Activated CD8-positive, alpha-beta memory T cell treated with anti-CD3 and anti-CD28 coated beads for 4 hours (primary cell): Measurements from ENCODE around the gene TNFAIP8L3.
"Not testable (repeated sequence)": the region's sequence is repeated elsewhere in the genome, so short reads cannot be mapped to it uniquely, and the experiment has no call there.

ENCODE experiments used
- DNase-seq, 2 donors: peaks; one replicate each; pipeline ENCODE4 v3.0.0-alpha.2; 2020; ENCODE audit warnings: low read depth in 2 of 2

TNFAIP8L3 gene

DNA sequence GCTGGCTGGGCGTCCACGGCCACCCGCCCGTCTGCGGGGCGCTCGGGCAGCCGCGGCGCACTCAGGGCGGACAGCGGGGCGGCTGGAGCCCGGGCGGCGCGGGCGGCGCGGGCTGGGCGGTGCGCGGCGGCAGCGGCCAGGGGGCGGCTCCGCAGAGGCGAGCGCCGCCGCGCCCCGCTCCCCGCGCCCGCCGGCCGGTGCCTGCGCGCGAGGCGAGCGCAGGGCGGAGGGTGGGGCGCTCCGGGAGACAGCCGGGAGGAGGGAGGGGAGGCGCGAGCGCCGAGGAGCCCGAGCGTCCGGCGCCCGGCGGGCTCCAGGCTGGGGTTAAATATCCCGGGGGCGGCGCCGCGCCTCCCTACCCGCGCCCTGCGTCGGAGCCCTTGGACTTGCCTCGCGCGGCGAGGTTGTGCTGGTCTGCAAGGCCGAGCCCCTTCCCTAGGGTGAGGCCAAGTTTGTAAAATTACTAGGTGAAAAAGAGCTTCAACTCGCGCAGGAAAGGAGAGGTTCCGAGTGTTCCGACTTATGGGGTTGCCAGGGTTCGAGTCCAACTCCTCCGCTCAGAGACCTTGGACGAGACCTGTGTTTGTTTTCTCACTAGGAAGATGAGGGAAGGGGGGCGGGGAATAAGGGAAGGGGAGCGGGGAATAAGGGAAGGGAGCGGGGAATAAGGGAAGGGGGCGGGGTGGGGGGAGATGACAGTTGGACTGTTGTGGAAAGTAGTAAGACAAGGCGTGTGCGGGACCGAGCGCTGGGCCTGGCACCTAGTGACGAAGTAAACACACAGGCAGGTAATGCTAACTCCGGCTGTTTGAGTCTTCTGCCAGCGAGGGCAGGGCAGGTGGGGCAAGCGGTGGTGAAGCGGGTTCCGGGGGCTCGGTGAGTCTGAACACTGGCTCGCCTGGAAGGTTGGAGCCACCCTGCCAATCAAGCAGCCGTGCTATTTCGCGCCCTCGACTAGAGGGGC lies at the start of gene TNFAIP8L3:
Gene TNFAIP8L3, minus strand, starts transcription at position 301 of the 964 bp plus-strand sequence. CDS start 311 bp downstream, outside the sequence.
- DNase-seq: no peak

DNA sequence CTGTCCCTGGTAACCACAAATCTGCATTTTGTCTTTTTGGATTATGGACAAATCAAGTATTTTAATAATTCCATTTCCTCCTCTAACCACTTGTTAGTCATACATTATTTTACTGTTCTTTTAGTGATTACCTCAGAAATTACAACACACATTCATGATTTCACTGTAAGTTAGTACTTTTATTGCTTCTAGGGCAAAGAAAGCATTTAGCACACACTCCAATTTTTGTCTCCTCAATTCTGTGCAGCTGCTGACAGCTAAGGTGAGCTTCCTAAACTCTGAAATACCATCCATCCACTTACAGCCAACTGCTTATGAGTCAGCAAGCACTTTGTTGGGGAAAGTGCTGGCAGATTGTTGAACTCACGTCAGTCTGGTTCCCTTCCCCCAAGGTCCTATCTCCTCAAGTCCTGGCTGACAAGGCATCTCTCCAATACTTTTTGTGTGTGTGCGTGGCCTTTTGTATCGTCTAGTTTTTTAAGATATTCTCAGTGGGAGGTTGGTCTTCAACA lies 49.4 kb upstream of the TNFAIP8L3 start:
- DNase-seq: no peak

DNA sequence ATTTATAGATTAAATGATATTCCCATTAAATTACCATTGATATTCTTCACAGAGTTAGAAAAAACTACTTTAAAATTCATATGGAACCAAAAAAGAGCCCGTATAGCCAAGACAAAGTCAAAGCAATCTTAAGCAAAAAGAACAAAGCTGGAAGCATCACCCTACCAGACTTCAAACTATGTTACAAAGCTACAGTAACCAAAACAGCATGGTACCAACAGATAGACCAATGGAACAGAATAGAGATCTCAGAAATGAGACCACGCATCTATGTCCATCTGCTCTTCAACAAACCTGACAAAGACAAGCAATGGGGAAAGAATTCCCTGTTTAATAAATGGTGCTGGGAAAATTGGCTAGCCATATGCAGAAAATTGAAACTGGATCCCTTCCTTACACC lies 45.6 kb upstream of the TNFAIP8L3 start:
- DNase-seq: not testable (repeated sequence)

DNA sequence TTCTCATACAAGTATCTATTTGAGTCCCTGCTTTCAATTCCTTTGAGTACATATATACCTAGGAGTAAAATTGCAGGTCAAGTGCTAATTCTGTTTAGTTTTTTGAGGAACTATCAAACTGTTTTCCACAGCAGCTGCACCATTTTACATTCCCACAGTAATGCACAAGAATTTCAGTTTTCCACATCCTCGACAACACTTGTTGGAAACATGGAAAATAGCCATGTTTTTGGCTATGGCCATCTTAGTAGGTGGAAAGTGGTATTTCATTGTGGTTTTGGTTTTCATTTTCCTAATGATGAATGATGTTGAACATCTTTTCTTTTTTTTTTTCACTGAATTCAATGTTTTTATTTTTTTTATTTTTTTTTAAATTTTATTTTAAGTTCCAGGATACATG lies 44.4 kb upstream of the TNFAIP8L3 start:
- DNase-seq: no peak

DNA sequence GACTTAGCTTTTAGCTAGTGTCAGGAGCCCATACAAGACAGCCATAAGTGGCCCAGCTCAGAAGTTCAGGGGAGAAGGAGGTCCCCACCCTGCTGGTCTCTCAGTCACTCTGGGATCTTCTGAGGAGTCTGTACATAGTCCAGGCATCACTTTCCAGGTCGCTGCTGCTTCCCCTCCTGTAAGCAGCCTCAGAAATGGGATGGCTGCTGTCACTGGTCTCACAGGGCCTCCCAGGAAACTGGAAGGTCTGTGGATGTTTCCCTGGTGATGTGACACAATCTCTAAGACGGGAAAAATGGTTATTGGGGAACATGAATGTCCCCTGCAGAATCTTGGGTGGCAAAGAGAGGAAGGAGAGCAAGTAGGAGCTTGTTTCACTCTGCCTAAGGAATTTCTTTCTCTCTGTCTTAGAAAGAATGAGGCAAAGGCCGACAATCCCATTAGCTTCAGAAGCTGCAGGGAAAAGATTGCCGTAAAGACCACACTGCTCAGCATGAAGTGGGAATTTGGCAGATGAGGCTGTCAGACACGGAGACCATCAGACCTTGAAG lies 43.2 kb upstream of the TNFAIP8L3 start:
- DNase-seq: no peak

DNA sequence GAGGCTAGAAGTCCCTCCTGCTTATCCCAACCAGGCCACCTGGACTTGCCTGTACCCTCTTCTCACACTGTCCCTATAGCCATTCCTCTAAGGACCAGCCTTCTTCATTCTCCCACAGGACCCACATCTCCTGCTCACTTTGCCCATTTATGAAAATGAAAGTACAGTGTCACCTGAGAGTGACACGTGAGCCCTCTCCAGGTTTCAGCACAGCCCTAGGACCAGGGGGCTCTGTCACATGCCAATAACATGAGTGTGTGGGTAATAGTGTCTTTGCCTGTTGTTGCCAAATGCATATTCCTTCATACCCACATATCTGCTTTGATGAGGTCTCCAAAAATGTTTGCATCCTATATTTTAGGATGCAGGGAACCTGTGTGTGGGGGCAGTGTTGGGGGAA lies 42.3 kb upstream of the TNFAIP8L3 start:
- DNase-seq: no peak

DNA sequence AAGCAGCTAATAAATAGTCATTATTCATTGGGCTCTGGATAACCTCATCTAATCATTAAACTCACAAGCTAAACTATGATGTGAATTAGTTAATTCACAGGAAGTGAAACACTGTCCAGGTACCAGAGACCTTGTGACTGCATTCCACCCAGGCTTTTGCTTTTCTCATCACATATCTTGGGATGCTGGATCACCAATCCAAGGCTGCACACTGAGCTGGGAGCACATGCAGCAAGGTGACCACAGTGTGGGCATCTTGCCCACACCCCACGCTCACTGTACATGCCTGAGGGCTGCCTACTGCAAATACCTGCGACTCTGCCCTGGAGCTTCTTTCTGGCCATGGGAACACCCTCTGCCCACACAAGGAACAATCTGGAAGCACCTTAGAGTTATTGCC lies 40.6 kb upstream of the TNFAIP8L3 start:
- DNase-seq: no peak

DNA sequence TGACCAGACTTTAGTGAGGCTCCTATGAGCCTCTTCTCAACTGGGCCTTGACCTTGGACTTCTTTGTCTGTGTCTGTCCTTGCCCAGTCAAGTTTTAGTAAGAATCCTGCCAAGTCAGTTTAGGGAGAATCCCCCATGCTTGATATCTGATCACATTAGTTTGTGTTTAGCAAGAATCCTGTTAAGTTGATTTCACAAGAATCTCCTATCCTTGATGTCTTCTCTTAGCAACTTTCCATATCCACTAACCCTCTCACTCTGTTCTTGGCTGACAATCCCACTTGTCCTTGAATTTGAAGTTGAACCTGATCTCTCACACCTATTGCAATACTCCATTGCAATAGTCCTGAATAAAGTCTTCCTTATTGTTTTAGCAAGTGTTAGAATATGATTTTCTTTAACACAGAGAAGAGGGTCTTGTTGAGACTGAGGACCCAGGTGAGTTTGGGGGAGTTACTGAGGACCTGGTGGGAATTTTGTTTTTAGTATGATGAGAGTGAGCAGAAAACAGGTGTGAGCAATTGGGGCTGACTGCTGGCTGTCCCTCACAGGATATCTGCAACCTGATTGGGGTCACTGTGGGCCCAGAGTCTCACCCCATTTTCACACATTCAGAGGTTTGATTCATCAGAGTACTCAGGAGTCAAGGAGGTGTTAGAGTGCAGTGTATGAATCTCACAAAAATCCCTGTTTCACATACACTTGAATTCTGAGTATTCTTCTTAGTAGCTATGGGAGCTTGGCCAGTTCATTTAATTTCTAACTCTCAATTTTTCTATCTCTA lies 39.9 kb upstream of the TNFAIP8L3 start:
- DNase-seq: no peak

DNA sequence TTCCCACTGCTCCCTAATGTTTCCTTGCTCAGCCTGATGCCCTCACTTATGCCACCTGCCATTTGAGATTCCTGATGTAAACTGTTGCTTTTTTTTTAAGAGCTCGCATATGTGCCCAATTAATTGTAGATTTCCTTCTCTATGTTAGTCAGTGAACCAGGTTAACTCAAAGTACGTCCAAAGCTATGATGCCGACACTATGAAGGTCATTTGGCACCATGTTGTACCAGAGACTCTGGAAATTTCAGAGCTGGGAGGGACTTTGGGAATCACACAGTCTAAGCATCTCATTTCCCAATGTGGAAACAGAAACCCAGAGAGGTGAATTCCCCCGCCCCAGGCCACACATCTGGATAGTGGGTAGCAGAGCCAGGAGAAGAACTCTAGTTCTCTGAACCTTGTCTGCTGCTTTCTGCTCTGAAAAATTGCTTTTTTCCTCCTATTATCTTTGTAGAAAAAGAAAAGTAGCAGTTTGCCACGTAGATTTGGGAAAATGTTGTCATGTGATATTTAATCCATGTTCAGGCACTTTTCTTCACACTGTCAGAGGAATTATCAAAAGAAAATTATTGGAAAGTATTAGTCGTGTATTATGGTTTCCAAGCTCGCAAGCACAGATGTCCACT lies 38.5 kb upstream of the TNFAIP8L3 start:
- no peak for DNase-seq

DNA sequence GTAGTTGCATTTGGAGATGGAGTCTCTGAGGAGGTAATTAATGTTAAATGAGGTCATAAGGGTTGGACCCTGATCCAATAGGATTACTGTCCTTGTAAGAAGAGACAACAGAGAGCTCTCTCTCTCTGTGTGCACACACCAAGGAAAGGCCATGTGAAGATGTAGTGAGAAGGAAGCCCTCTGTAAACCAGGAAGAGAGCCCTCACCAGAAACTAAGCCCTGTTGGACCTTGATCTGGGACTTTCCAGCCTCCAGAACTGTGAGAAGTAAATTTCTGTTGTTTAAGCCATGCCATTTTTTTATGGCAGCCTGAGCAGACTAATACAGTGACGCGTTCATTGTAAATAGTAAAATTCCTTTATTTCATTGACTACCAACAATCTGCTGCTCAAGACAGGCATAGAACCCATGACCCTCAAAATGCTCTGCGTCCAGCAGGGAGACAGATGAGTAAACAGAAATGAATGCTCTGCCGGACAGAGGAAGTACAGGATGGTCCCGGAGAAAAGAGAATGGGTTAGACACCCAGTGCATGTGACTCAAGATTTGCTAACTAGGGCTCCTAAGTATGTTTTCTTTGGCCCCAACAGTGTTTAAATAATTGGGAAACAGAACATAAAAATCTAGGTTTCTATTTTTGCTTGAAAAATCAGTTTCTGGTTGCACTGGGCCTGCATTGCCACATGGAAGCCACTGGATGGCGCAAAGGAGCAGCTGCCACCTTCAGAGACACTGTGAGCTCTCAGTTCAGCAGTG lies 37.9 kb upstream of the TNFAIP8L3 start:
- no peak for DNase-seq

DNA sequence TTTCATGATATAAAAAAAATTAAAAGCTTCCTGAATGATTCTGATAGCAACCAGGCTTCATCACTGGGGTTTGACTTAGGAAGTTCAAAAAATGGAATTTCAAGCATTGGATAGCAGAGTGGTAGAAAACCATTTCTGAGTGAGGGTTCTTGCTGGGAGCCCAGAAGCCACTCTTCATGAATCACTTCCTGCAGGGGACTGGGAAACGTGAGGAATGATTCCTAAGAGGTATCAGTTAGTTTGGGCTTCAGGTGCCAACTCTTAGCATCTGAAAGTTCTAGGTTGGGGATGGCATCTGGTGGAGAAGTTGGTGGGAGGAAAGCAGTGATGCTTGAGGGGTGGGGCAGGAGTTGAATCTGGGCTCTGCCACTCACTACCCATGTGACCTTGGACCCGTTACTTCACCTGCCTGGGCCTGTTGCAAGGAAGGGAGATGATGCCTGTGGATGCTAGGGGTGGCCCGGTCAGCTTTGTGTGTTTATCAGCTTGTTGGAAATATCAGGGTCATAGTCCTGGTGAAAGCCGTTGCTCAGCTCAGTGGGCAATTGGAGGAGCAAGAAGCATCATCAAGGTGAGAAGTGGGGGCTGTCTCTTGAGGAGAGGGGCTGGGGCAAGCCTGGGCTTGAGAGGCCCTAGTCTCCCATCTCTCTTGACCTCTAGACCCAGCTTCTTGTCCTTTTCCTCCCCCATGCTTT lies 37.0 kb upstream of the TNFAIP8L3 start:
- no peak for DNase-seq

DNA sequence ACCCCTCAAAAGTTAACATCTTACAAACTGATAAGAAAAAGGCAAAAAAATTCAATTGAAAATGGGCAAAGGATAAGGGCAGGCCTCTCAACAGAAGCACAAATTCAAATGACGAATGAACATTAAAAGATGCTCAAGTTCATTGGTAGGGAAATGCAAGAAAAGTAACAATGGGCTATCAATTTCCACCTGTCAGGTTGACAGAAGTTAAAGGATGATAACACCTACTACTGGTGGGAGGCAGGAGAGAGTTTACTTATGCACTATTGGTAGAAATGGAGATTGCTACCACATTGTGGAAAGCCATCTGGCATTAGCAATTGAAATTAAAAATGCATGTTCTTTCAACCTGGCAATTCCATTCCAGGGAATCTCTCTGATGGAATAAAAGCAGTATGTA lies 35.6 kb upstream of the TNFAIP8L3 start:
- no peak for DNase-seq

DNA sequence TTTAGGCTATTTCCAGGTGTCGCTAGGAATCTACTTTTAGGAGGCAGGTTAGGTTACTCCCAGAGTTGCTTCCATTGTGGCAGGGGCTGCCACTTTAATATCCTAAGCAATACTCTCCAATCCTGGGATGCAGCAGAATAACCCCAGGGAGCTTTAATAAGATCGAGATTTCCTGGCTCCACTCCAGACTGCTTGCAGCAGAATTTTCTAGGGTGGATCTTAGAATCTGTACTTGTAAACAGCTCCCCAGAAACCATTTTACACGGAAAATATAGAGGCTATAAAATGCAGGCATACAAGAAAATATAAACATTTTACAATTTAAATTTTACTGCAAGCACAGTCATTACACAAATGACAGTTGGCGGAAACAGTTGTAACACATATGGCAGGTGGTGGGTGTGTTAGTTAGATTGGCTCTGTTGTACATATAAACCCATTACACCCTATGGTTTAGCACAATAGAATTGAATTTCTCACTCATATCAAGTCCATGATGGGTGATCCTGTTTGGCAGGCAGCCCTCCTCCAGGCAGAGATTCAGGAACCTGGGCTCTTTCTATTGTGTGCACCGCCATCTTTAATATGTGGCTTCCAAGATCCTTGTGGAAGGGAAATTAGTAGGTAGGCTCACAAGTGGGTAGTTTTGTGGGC lies 35.0 kb upstream of the TNFAIP8L3 start:
- no peak for DNase-seq

DNA sequence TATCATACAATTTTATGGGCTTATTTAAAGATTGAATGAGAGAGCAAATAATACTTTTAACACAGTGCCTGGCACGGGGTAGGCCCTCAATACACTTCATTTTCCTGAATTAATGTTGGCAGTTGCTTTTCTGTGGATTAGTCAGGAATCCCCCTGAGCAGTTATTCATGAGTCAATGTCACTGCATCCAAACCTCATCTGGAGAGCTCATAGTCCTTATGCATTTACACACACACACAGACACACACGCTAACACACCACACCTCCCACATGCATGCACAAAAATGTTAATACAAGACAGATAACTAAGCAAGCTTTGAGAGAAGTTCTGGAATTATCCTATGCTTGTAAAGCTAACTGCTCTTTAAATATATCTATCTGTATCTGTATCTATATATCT lies 34.0 kb upstream of the TNFAIP8L3 start:
- no peak for DNase-seq

DNA sequence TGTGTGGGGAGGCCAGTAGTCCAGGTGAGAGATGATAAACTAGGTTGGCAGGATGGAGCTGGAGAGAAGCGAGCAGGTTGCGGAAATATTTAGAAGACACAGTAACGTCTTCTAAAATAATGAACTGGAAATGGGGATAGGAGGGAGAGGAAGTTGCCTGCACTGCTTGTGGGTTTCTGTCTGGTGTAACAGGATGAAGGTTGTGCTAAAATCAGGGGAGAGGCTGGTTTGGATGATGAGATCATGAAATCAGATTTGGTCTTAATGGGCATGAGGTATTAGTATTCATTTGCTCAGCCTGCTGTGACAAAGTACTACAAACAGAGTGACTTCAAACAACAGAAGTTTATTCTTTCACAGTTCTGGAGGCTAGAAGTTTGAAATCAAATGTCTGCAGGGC lies 32.1 kb upstream of the TNFAIP8L3 start:
- DNase-seq: no peak

DNA sequence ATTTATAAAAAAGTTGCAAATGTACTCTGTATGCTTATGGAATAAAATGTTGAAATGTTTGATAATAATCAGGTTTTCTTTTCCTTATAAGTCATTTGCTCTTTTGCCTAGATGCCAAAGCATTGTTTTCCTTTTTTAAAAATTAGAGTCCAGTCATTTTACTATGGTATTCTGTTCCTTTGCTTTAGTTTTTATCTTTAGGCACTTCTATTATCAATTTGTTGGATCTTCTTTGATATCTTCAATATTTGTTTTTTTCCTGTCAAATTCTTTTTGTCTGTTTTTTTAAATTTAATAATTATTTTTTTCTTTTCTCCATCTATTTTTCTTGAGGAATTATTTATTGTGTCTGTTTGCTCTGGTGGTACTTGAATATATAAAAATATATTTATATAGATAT lies 28.3 kb upstream of the TNFAIP8L3 start:
- not testable (repeated sequence) for DNase-seq

DNA sequence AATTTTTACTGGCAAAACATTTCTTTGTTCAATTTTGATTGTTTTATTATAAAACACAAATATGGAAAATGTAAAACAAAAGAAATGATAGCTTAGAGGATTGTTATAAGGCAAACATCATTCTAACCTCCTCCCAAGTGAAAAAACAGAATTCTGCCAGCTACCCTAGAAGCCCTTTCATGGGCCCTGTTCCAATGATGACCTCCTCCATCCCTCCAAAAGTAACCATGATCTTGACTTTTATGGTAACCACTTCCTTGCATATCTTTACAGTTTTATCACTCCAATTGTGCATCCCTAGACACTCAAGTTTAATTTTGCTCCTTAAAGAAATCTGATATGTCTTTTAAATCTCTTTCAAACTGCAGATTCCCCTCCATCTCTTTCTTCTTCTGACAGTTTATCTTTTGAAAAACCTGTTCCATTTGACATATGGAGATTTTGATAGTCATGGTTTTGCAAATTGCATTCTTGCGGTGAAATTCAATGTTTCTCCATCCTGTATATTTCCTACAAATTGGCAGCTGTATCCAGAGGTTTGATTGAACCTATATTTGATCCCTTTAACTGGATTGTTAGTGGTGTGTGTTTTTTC lies 27.0 kb upstream of the TNFAIP8L3 start:
- DNase-seq: no peak

DNA sequence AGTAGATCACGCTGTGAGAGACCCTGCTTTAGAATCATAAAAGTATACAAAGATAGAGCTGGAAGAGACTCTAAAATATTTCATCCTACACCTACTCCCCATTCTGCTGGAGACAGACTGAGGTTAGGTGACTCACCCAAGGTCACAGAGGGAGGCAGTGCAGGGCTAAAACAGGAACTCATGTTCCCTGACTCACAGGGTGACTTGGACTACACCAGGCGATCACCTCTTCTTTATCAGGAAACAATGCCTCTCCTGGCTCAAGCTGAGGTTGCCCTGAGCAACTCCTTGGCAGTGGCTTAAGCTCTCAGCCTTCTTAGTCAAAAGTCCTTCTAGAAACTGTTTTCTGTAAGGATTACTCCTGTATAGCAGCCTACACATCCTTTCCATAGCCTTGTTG lies 26.4 kb upstream of the TNFAIP8L3 start:
- no peak for DNase-seq

DNA sequence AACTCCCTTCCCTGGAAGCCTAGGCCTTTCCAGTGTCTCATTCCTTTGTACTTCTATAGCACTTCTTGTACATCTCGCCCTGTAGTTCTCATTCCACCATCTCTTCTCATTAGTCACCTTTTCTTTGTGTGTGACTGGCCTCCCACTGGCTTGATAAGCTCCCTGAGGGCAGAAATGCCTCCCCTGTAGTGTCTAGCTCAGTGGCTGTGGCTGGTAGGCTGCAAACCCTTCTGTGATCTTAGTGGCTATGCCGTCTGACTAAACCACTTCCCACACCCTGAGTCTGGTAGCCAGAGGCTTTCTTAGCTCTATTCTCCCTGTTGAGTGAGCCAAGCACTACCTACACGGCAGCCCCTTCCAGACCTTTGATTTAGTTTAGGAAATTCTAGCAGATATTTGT lies 24.4 kb upstream of the TNFAIP8L3 start:
- DNase-seq: no peak

DNA sequence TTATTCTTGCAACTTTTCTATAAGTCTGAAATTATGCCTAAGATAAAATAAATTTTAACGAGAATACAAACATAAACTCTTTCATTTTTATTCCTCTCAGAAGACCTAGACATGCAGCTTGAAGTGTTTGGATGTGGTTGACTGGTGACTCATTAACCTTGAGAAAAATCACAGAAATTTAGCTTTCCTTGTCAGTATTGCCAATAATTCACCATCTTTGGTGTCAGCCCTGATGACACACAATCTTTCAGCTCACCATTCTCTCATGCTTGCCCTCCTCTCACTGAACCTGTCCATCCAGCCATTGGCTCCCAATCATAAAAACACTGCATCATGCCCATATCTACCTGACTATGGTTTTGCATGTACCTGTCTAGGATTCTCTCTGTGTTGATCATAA lies 22.6 kb upstream of the TNFAIP8L3 start:
- no peak for DNase-seq
